ENCODE data around the gene RILPL1. TPM values are rescaled to one million over a fixed set of nuclear protein-coding genes. Genes with fewer than 3 reads are reported as not detected.

Gene RILPL1
- total and polyA plus RNA-seq, 5 donors from 2014 or later: 0.13 to 6.6 (median 0.32) TPM

DNA sequence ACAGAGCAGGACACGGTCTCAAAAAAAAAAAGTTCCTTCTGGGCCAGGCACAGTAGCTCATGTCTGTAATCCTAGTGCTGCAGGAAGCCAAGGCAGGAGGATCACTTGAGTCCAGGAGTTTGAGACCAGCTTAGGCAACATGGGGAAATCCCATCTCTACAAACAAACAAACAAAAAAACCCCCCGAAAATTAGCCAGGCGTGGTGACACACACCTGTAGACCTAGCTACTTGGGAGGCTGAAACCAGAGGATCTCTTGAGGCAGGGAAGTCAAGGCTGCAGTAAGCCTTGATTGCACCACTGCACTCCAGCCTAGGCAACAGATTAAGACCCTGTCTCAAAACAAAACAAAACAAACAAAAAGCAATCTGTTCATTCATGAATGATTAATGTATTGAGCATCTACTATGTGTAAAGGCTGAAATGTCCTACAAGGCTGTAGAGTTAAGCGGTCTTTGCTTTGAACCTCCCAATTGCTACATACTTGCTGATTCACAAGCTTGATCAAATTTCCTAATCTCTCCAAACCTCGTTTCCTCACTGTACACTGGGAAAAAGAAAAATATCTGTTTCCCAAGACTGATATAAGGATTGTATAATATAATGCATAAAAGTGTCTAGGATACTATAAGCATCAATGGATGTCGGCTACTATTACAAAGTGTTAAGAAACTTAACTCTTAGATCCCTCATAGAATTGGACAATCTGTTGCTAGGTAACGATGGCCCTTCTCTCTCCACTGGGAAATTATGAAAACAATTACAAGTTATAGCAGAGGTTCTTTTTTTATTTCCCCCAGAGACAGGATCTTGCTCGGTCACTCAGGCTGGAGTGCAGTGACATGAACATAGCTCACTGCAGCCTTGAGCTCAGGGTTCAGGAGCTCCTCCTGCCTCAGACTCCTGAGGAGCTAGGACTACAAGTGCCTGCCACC lies 89.2 kb downstream of the RILPL1 start:
- Histone ChIP-seq H3K4me1 (ENCODE audit: control insufficient read depth, insufficient read depth, low read length, poor library complexity, severe bottlenecking) (peaks cover 25% of the 10 kb centered on the region), H3K4me3 (ENCODE audit: low read depth, low read length) (no peak overlapping the region), H3K27me3 (ENCODE audit: control insufficient read depth, insufficient read depth, low read length) (no peaks in the 10 kb centered on the region), H3K9me3 (ENCODE audit: control insufficient read depth in 2 of 2, low read length in 2 of 2) (no peaks in the 10 kb centered on the region), H3K27ac (ENCODE audit: insufficient read depth, low read length, poor library complexity, severe bottlenecking) (no peak overlapping the region), H3K36me3 (ENCODE audit: control insufficient read depth, insufficient read depth, low read length) (no peaks in the 10 kb centered on the region)
- DNase-seq (no peak), ATAC-seq (ENCODE audit: low read depth in 2 of 2) (no peak)
- H3K4me1 Mint-ChIP-seq: peaks cover 0 to 38% (median 25%) of the 10 kb centered on the region in 4 donors
- H3K9me3 Mint-ChIP-seq: no peaks in the 10 kb centered on the region
- H3K36me3 Mint-ChIP-seq: no peaks in the 10 kb centered on the region
- no peak overlapping the region for H3K27ac Mint-ChIP-seq
- H3K27me3 Mint-ChIP-seq: peaks cover 4% of the 10 kb centered on the region
- no peak overlapping the region for H3K4me3 Mint-ChIP-seq

DNA sequence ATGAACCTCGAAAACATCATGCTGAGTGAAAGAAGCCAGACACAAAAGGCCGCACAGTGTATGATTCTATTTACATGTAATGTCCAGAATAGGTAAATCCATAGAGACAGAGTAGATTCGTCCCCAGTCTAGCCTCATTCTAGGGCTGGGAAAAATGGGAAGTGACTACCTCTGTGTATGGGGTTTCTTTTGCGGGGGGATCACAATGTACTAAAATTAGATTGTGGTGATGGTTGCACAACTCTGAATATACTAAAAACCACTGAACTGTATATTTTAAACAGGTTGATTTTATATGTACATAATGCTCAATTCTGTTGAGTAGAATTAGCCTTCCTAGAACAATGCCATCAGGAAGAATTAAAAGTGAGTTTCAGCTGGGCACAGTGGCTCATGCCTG lies 90.7 kb downstream of the RILPL1 start:
- H3K27me3 ChIP-seq (ENCODE audit: control insufficient read depth, insufficient read depth, low read length): no peaks in the 10 kb centered on the region
- H3K27ac Mint-ChIP-seq: no peak overlapping the region
- peaks cover 16% of the 10 kb centered on the region for H3K4me1 ChIP-seq (ENCODE audit: control insufficient read depth, insufficient read depth, low read length, poor library complexity, severe bottlenecking)
- peak overlapping the region in 1 of 4 donors; percentile 69 for H3K4me3 Mint-ChIP-seq
- no peak overlapping the region for H3K4me3 ChIP-seq (ENCODE audit: low read depth, low read length)
- H3K9me3 ChIP-seq (ENCODE audit: control insufficient read depth in 2 of 2, low read length in 2 of 2): no peaks in the 10 kb centered on the region
- ATAC-seq (ENCODE audit: low read depth in 2 of 2) (no peak), DNase-seq (no peak)
- peaks cover 4% of the 10 kb centered on the region for H3K27me3 Mint-ChIP-seq
- H3K9me3 Mint-ChIP-seq: no peaks in the 10 kb centered on the region
- peaks cover 0 to 28% (median 16%) of the 10 kb centered on the region in 4 donors for H3K4me1 Mint-ChIP-seq
- no peaks in the 10 kb centered on the region for H3K36me3 ChIP-seq (ENCODE audit: control insufficient read depth, insufficient read depth, low read length)
- H3K36me3 Mint-ChIP-seq: no peaks in the 10 kb centered on the region
- H3K27ac ChIP-seq (ENCODE audit: insufficient read depth, low read length, poor library complexity, severe bottlenecking): no peak overlapping the region

DNA sequence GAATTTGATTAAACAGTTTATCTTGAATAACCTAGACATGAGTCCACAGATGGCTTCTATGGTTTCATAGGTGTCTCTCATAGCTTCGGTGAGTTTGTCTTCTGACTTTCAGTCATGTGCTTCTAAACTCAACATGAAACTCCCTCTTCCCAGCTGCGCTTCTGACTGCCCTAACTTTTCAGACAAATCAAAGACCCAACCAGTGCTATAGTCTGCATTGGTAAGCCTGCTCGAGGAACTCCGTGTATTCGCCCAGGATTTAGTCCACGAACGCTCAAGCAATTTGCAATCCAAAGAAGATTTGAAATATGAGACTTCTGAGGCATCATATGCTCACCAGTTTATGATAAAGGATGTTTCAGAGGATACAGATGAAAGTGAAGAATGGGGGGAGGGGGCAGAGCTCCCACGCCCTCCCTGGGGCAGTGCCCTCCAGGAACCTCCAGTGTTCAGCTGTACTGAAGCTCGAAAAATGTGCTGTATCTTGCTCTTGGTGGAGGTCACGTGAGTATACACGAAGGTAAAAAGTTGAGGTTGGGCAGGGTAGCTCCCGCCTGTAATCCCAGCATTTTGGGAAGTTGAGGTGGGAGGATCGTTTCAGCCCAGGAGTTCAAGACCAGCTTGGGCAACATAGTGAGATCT lies 91.9 kb downstream of the RILPL1 start:
- ATAC-seq (ENCODE audit: low read depth in 2 of 2): no peak
- Mint-ChIP-seq H3K9me3 (no peaks in the 10 kb centered on the region), H3K4me1 (peaks cover 0 to 34% (median 14%) of the 10 kb centered on the region in 4 donors), H3K27me3 (peaks cover 7% of the 10 kb centered on the region), H3K4me3 (peak overlapping the region in 1 of 4 donors; percentile 51), H3K27ac (no peak overlapping the region), H3K36me3 (no peaks in the 10 kb centered on the region)
- no peak for DNase-seq
- H3K9me3 ChIP-seq (ENCODE audit: control insufficient read depth in 2 of 2, low read length in 2 of 2): no peaks in the 10 kb centered on the region
- no peak overlapping the region for H3K27ac ChIP-seq (ENCODE audit: insufficient read depth, low read length, poor library complexity, severe bottlenecking)
- H3K4me1 ChIP-seq (ENCODE audit: control insufficient read depth, insufficient read depth, low read length, poor library complexity, severe bottlenecking): peaks cover 16% of the 10 kb centered on the region
- H3K4me3 ChIP-seq (ENCODE audit: low read depth, low read length): no peak overlapping the region
- no peaks in the 10 kb centered on the region for H3K27me3 ChIP-seq (ENCODE audit: control insufficient read depth, insufficient read depth, low read length)
- H3K36me3 ChIP-seq (ENCODE audit: control insufficient read depth, insufficient read depth, low read length): no peaks in the 10 kb centered on the region

DNA sequence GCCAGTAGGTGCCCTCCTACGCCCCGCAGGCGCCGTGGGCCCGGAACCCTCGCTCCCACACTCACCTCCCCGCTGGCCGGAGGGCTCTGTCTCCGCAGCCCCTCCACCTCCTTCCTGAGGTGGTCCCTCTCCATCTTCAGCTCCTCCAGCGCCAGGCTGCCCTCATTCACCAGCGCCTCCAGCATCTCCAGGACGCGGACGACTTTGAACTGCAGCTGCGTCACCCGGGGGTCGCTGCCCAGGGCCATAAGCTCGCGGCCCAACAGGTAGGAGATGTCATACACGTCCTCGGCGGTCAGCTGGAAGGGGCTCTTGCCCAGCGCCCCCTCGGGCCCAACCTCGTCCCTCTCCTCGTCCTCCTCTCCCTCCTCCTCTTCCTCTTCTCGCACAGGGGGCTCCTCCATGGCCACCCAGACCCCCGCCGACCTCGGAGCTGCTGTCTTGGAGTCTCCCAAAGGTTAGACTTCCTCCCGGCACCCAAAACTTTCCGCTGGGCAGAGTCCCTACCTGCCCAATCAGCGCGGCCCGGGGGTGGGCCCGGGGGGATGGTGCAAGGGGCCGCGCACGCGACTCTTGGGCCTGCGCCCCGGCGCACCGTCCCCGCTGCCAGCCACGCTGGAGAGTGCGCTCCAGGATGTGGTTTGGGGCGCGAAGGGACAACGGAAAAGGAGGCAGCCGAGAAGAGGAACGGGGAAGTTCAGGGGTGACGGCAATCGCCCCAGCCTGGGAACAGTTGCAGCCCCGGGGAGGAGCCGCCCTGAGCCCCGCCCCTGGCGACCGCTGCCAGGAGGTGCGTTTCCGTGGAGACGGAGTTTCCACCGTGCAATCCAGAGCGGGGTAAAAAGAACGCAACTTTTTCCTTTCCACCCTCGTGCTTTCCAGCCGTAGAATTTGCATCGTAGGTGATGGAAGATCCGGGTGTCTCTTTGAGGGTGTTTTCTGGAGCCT lies 97.2 kb downstream of the RILPL1 start, which contains the start of gene RILPL2:
Gene RILPL2, minus strand, starts transcription at position 668 of the 948 bp plus-strand sequence. Its CDS starts 264 bp downstream, at position 404.
- Histone ChIP-seq H3K4me3 (ENCODE audit: low read depth, low read length) (peak within 1 kb of the TSS; percentile 84), H3K4me1 (ENCODE audit: control insufficient read depth, insufficient read depth, low read length, poor library complexity, severe bottlenecking) (peaks cover 47% of the 10 kb centered on the region), H3K27me3 (ENCODE audit: control insufficient read depth, insufficient read depth, low read length) (no peaks in the 10 kb centered on the region), H3K36me3 (ENCODE audit: control insufficient read depth, insufficient read depth, low read length) (no peaks in the 10 kb centered on the region), H3K9me3 (ENCODE audit: control insufficient read depth in 2 of 2, low read length in 2 of 2) (no peaks in the 10 kb centered on the region), H3K27ac (ENCODE audit: insufficient read depth, low read length, poor library complexity, severe bottlenecking) (peak within 1 kb of the TSS; percentile 92)
- DNase-seq (peak; percentile 85 to 87 (median 86)), ATAC-seq (ENCODE audit: low read depth in 2 of 2) (peak; percentile 88 to 90)
- peak within 1 kb of the TSS; percentile 89 to 97 (median 94) for H3K4me3 Mint-ChIP-seq
- peaks cover 8 to 57% (median 24%) of the 10 kb centered on the region in 4 donors for H3K4me1 Mint-ChIP-seq
- peaks cover 1% of the 10 kb centered on the region for H3K36me3 Mint-ChIP-seq
- no peaks in the 10 kb centered on the region for H3K9me3 Mint-ChIP-seq
- peak within 1 kb of the TSS; percentile 85 to 95 (median 94) for H3K27ac Mint-ChIP-seq
- H3K27me3 Mint-ChIP-seq: peaks cover 4% of the 10 kb centered on the region

DNA sequence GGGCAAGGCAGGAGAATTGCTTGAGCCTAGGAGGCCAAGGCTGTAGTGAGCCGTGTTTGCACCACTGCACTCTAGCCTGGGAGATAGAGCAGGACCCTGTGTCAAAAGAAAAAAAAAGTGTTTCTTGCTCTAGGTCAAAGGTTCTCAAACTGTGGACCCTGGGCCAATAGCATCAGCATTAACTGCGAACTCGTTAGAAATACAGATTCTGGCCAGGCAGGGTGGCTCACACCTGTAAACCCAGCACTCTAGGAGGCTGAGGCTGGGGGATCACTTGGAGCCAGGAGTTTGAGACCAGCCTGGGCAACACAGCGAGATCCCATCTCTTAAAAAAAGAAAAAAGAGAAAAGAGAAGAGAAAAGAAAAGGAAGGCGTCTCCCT lies 97.9 kb downstream of the RILPL1 start:
- peaks cover 7% of the 10 kb centered on the region for H3K36me3 Mint-ChIP-seq
- peaks cover 49% of the 10 kb centered on the region for H3K4me1 ChIP-seq (ENCODE audit: control insufficient read depth, insufficient read depth, low read length, poor library complexity, severe bottlenecking)
- H3K4me1 Mint-ChIP-seq: peaks cover 8 to 62% (median 29%) of the 10 kb centered on the region in 4 donors
- no peaks in the 10 kb centered on the region for H3K9me3 Mint-ChIP-seq
- H3K27me3 Mint-ChIP-seq: peaks cover 4% of the 10 kb centered on the region
- peak overlapping the region; percentile 85 to 95 (median 94) for H3K27ac Mint-ChIP-seq
- no peaks in the 10 kb centered on the region for H3K9me3 ChIP-seq (ENCODE audit: control insufficient read depth in 2 of 2, low read length in 2 of 2)
- H3K27me3 ChIP-seq (ENCODE audit: control insufficient read depth, insufficient read depth, low read length): no peaks in the 10 kb centered on the region
- peak overlapping the region; percentile 84 to 97 (median 94) for H3K4me3 Mint-ChIP-seq
- DNase-seq (no peak), ATAC-seq (ENCODE audit: low read depth in 2 of 2) (no peak)
- H3K4me3 ChIP-seq (ENCODE audit: low read depth, low read length): peak overlapping the region; percentile 84
- peak overlapping the region; percentile 92 for H3K27ac ChIP-seq (ENCODE audit: insufficient read depth, low read length, poor library complexity, severe bottlenecking)
- peaks cover 6% of the 10 kb centered on the region for H3K36me3 ChIP-seq (ENCODE audit: control insufficient read depth, insufficient read depth, low read length)

DNA sequence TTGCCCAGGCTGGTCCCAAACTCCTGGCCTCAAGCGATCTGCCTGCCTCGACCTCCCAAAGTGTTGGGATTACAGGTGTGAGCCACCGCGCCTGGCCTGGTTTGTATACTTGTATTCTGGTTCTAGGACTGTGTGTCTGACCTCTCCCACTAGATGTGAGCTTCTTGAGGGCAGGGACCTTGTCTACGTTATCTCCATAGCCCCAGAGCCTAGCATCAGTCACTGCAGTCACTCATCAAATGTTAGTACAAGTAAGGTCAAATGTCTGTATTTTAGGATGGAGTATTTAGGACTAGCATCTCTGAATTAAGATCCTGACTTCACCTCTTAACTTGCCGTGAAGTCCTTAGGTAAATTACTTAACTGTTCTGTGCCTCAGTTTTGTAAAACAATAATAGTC lies 99.9 kb downstream of the RILPL1 start:
- ATAC-seq (ENCODE audit: low read depth in 2 of 2) (no peak), DNase-seq (no peak)
- Histone ChIP-seq H3K4me1 (ENCODE audit: control insufficient read depth, insufficient read depth, low read length, poor library complexity, severe bottlenecking) (peaks cover 49% of the 10 kb centered on the region), H3K4me3 (ENCODE audit: low read depth, low read length) (peak overlapping the region; percentile 73), H3K9me3 (ENCODE audit: control insufficient read depth in 2 of 2, low read length in 2 of 2) (no peaks in the 10 kb centered on the region), H3K36me3 (ENCODE audit: control insufficient read depth, insufficient read depth, low read length) (peaks cover 10% of the 10 kb centered on the region), H3K27me3 (ENCODE audit: control insufficient read depth, insufficient read depth, low read length) (no peaks in the 10 kb centered on the region), H3K27ac (ENCODE audit: insufficient read depth, low read length, poor library complexity, severe bottlenecking) (peak overlapping the region; percentile 59)
- peak overlapping the region; percentile 79 to 94 (median 85) for H3K27ac Mint-ChIP-seq
- peaks cover 4% of the 10 kb centered on the region for H3K27me3 Mint-ChIP-seq
- H3K4me1 Mint-ChIP-seq: peaks cover 12 to 62% (median 34%) of the 10 kb centered on the region in 4 donors
- peak overlapping the region; percentile 83 to 94 (median 89) for H3K4me3 Mint-ChIP-seq
- no peaks in the 10 kb centered on the region for H3K9me3 Mint-ChIP-seq
- peaks cover 12% of the 10 kb centered on the region for H3K36me3 Mint-ChIP-seq
